Loucy (cell line): ENCODE measurements around the gene TRIP13.

Source experiments
- H2AFZ ChIP-seq: fragments of 200-600 bp; sonication (generic); 2 replicates; pipeline ENCODE4 v1.6.0; 2016; ENCODE audit warnings: antibody characterized with exemption, mild to moderate bottlenecking, low read length, moderate library complexity
- H3F3A ChIP-seq: fragments of 200-600 bp; 2 replicates; pipeline ENCODE4 v1.6.0; 2016; ENCODE audit warnings: antibody characterized with exemption, low read depth, mild to moderate bottlenecking
- H3K27me3 ChIP-seq: fragments of 200-600 bp; sonication (generic); 2 replicates; pipeline ENCODE4 v1.6.1; 2014; ENCODE audit warnings: low read length, mild to moderate bottlenecking; ENCODE audit not compliant: insufficient read depth, poor library complexity, severe bottlenecking
- H3K36me3 ChIP-seq: fragments of 200-600 bp; sonication (generic); 2 replicates; pipeline ENCODE4 v1.6.1; 2016; ENCODE audit warnings: low read length; ENCODE audit not compliant: insufficient read depth
- H3K4me1 ChIP-seq: fragments of 200-600 bp; sonication (generic); 2 replicates; pipeline ENCODE4 v1.5.1; 2014; ENCODE audit warnings: low read length, mild to moderate bottlenecking; ENCODE audit not compliant: insufficient read depth, poor library complexity, severe bottlenecking
- H3K4me2 ChIP-seq: fragments of 200-600 bp; sonication (generic); 2 replicates; pipeline ENCODE4 v1.6.0; 2014; ENCODE audit warnings: antibody characterized with exemption, low read length, low read depth, mild to moderate bottlenecking; ENCODE audit not compliant: poor library complexity, severe bottlenecking
- H3K4me3 ChIP-seq: fragments of 200-600 bp; sonication (generic); 2 replicates; pipeline ENCODE4 v1.5.1; 2014; ENCODE audit warnings: low read length, mild to moderate bottlenecking, mixed read lengths; ENCODE audit not compliant: poor library complexity, severe bottlenecking
- H3K79me2 ChIP-seq: fragments of 200-600 bp; sonication (generic); 2 replicates; pipeline ENCODE4 v1.6.1; 2014; ENCODE audit warnings: low read length; ENCODE audit not compliant: insufficient read depth
- H3K9ac ChIP-seq: fragments of 200-600 bp; sonication (generic); 2 replicates; pipeline ENCODE4 v1.6.0; 2014; ENCODE audit warnings: mild to moderate bottlenecking, low read depth, low read length, moderate library complexity; ENCODE audit not compliant: poor library complexity, severe bottlenecking
- H3K9me2 ChIP-seq: fragments of 200-600 bp; sonication (generic); replicated peaks from 2 replicates; pipeline ENCODE4 v1.6.1; 2016; ENCODE audit warnings: low read depth, low read length, mixed read lengths
- H3K9me3 ChIP-seq: fragments of 200-600 bp; sonication (generic); 2 replicates; pipeline ENCODE4 v1.6.1; 2014; ENCODE audit warnings: mild to moderate bottlenecking, antibody characterized with exemption, low read length, low read depth; ENCODE audit not compliant: insufficient read depth
- H4K20me1 ChIP-seq: fragments of 200-600 bp; sonication (generic); 2 replicates; pipeline ENCODE4 v1.6.0; 2014; ENCODE audit warnings: antibody characterized with exemption, low read length, mild to moderate bottlenecking; ENCODE audit not compliant: insufficient read depth, poor library complexity, severe bottlenecking
- CTCF ChIP-seq: fragments of 200-600 bp; sonication (generic); conservative IDR thresholded peaks from 2 replicates; pipeline ENCODE4 v1.5.1; 2014; ENCODE audit warnings: mild to moderate bottlenecking, antibody characterized with exemption, low read length
- EZH2phosphoT487 ChIP-seq: fragments of 200-600 bp; IDR thresholded peaks from 2 replicates; pipeline ENCODE4 v1.6.1; 2018; ENCODE audit warnings: antibody characterized with exemption, mild to moderate bottlenecking, moderate library complexity, borderline replicate concordance

Gene TRIP13

GRCh38 chr5:868428-869135 is 24.1 kb upstream of the TRIP13 start:
- H3K4me1 ChIP-seq: no peaks in the 10 kb centered on the region

GRCh38 chr5:870956-871355 is 21.7 kb upstream of the TRIP13 start:
- Histone ChIP-seq H3K27me3 (no peaks in the 10 kb centered on the region), H4K20me1 (no peaks in the 10 kb centered on the region), H2AFZ (no peak overlapping the region), H3K9me3 (no peaks in the 10 kb centered on the region), H3K4me3 (no peak overlapping the region), H3K9ac (no peak overlapping the region), H3F3A (no peaks in the 10 kb centered on the region), H3K4me1 (no peaks in the 10 kb centered on the region), H3K79me2 (no peaks in the 10 kb centered on the region), H3K9me2 (no peaks in the 10 kb centered on the region), H3K4me2 (no peak overlapping the region), H3K36me3 (peaks cover 81% of the 10 kb centered on the region; the same call in 1 of the 2 replicates)
- TF ChIP-seq CTCF: no peak
- TF ChIP-seq EZH2phosphoT487: no peak

More at GRCh38 chr5:868428-869135, 24.1 kb upstream of the TRIP13 start:
- Histone ChIP-seq H3K9me3 (no peaks in the 10 kb centered on the region), H3K27me3 (no peaks in the 10 kb centered on the region), H3K79me2 (no peaks in the 10 kb centered on the region), H3K9me2 (no peaks in the 10 kb centered on the region), H2AFZ (no peak overlapping the region), H3K4me2 (no peak overlapping the region), H4K20me1 (no peaks in the 10 kb centered on the region), H3K4me3 (no peak overlapping the region), H3F3A (no peaks in the 10 kb centered on the region), H3K36me3 (peaks cover 86% of the 10 kb centered on the region; the same call in 1 of the 2 replicates), H3K9ac (no peak overlapping the region)
- TF ChIP-seq CTCF: no peak
- no peak for TF ChIP-seq EZH2phosphoT487

- H3K27me3 ChIP-seq: no peaks in the 10 kb centered on the region
- H3K36me3 ChIP-seq: peaks cover 86% of the 10 kb centered on the region; the same call in 1 of the 2 replicates
- H3K4me1 ChIP-seq: no peaks in the 10 kb centered on the region
- H3K4me2 ChIP-seq: no peak overlapping the region
- H4K20me1 ChIP-seq: no peaks in the 10 kb centered on the region
- H3K4me3 ChIP-seq: no peak overlapping the region
- no peaks in the 10 kb centered on the region for H3F3A ChIP-seq
- H3K79me2 ChIP-seq: no peaks in the 10 kb centered on the region
- H3K9me3 ChIP-seq: no peaks in the 10 kb centered on the region
- H3K9ac ChIP-seq: no peak overlapping the region
- no peaks in the 10 kb centered on the region for H3K9me2 ChIP-seq
- no peak overlapping the region for H2AFZ ChIP-seq
- no peak for TF ChIP-seq CTCF
Observed at GRCh38 chr5:871596-872298, 20.9 kb upstream of the TRIP13 start.
